GM23338 (cell line): ENCODE measurements around the gene ZNF335. TPM values are rescaled to one million over a fixed set of nuclear protein-coding genes. Genes with fewer than 3 reads are reported as not detected.

Experiments
- ATAC-seq: fragments of 200-7000 bp; cut with Tn5 transposase; 3 replicates; pipeline ENCODE4 v1.9.1; 2020
- DNase-seq: peaks from one replicate; pipeline ENCODE4 v3.0.0-alpha.2; 2015; ENCODE audit warnings: low spot score
- H2AFZ ChIP-seq: fragments of 200-600 bp; sonication (generic); 2 replicates; pipeline ENCODE4 v1.8.0; 2016; ENCODE audit warnings: antibody characterized with exemption, mild to moderate bottlenecking, moderate library complexity
- H3F3A ChIP-seq: fragments of 200-600 bp; sonication (generic); replicated peaks from 2 replicates; pipeline ENCODE4 v1.8.0; 2017; ENCODE audit warnings: antibody characterized with exemption, mixed run types, low read depth
- H3K27ac ChIP-seq: fragments of 200-600 bp; sonication (generic); 2 replicates; pipeline ENCODE4 v1.6.1; 2016; ENCODE audit warnings: low read depth
- H3K27me3 ChIP-seq: fragments of 200-600 bp; sonication (generic); 2 replicates; pipeline ENCODE4 v1.8.0; 2016; ENCODE audit warnings: mild to moderate bottlenecking, mixed run types, moderate library complexity; ENCODE audit not compliant: insufficient read depth
- H3K36me3 ChIP-seq: fragments of 200-600 bp; sonication (generic); 2 replicates; pipeline ENCODE4 v1.8.0; 2016; ENCODE audit warnings: mild to moderate bottlenecking; ENCODE audit not compliant: insufficient read depth
- H3K4me1 ChIP-seq: fragments of 200-600 bp; sonication (generic); 2 replicates; pipeline ENCODE4 v1.8.0; 2016; ENCODE audit warnings: mild to moderate bottlenecking, moderate library complexity; ENCODE audit not compliant: insufficient read depth
- H3K4me2 ChIP-seq: fragments of 200-600 bp; sonication (generic); 2 replicates; pipeline ENCODE4 v1.7.1; 2017; ENCODE audit warnings: mixed run types
- H3K4me3 ChIP-seq: fragments of 200-600 bp; sonication (generic); 2 replicates; pipeline ENCODE4 v1.6.1; 2016; ENCODE audit warnings: mixed run types
- H3K79me2 ChIP-seq: fragments of 200-600 bp; sonication (generic); replicated peaks from 2 replicates; pipeline ENCODE4 v1.8.0; 2017; ENCODE audit warnings: mild to moderate bottlenecking; ENCODE audit not compliant: insufficient read depth
- H3K9me2 ChIP-seq: fragments of 200-600 bp; sonication (generic); 2 replicates; pipeline ENCODE4 v1.8.0; 2017; ENCODE audit not compliant: insufficient read depth
- H4K20me1 ChIP-seq: fragments of 200-600 bp; sonication (generic); replicated peaks from 2 replicates; pipeline ENCODE4 v1.8.0; 2017; ENCODE audit warnings: mild to moderate bottlenecking; ENCODE audit not compliant: insufficient read depth
- H3K27ac Mint-ChIP-seq: 2 replicates; pipeline ENCODE4 v1.8.0; 2020; ENCODE audit warnings: inconsistent platforms, mild to moderate bottlenecking, moderate library complexity, mixed read lengths
- H3K27me3 Mint-ChIP-seq: 3 replicates; pipeline ENCODE4 v1.8.0; 2022; ENCODE audit warnings: low read depth, mild to moderate bottlenecking, moderate library complexity, mixed read lengths, inconsistent platforms; ENCODE audit not compliant: insufficient read depth, poor library complexity
- H3K36me3 Mint-ChIP-seq: 3 replicates; pipeline ENCODE4 v1.8.0; 2021; ENCODE audit warnings: low read depth, mild to moderate bottlenecking, inconsistent platforms, moderate library complexity, mixed read lengths
- H3K4me1 Mint-ChIP-seq: 3 replicates; pipeline ENCODE4 v1.8.0; 2020; ENCODE audit warnings: mild to moderate bottlenecking, inconsistent platforms, mixed read lengths
- H3K4me3 Mint-ChIP-seq: 3 replicates; pipeline ENCODE4 v1.8.0; 2021; ENCODE audit warnings: moderate library complexity, mild to moderate bottlenecking, inconsistent platforms, mixed read lengths
- H3K9me3 Mint-ChIP-seq: 3 replicates; pipeline ENCODE4 v1.8.0; 2020; ENCODE audit warnings: moderate library complexity, mild to moderate bottlenecking, inconsistent platforms, mixed read lengths
- CREB1 ChIP-seq: fragments of 250-450 bp; sonication (Bioruptor Pico); IDR thresholded peaks from 2 replicates; pipeline ENCODE4 v1.5.0; 2020; ENCODE audit warnings: low read depth, mild to moderate bottlenecking, moderate library complexity
- EZH2 ChIP-seq: fragments of 200-600 bp; sonication (generic); IDR thresholded peaks from one replicate; pipeline ENCODE4 v1.8.0; 2017; ENCODE audit warnings: antibody characterized with exemption, mild to moderate bottlenecking, low read depth; ENCODE audit not compliant: unreplicated experiment
- EZH2phosphoT487 ChIP-seq: fragments of 200-600 bp; sonication (generic); IDR thresholded peaks from one replicate; pipeline ENCODE4 v1.8.1; 2018; ENCODE audit warnings: antibody characterized with exemption; ENCODE audit not compliant: unreplicated experiment
- JUNB ChIP-seq: IDR thresholded peaks from one replicate; pipeline ENCODE4 v1.6.1; 2016; ENCODE audit warnings: antibody characterized with exemption; ENCODE audit not compliant: unreplicated experiment
- NANOG ChIP-seq: IDR thresholded peaks from 2 replicates; pipeline ENCODE4 v1.6.1; 2016; ENCODE audit warnings: antibody characterized with exemption, borderline replicate concordance
- POLR2AphosphoS5 ChIP-seq: IDR thresholded peaks from 2 replicates; pipeline ENCODE4 v1.6.1; 2016; ENCODE audit warnings: antibody characterized with exemption, low read depth
- STAT1 ChIP-seq: IDR thresholded peaks from one replicate; pipeline ENCODE4 v1.6.1; 2016; ENCODE audit warnings: antibody characterized with exemption; ENCODE audit not compliant: unreplicated experiment
- ZNF114 ChIP-seq: fragments of 250-450 bp; sonication (Bioruptor Pico); IDR thresholded peaks from 2 replicates; pipeline ENCODE4 v1.5.0; 2020; ENCODE audit warnings: mild to moderate bottlenecking, moderate library complexity
- ZNF331 ChIP-seq: fragments of 250-450 bp; sonication (Bioruptor Pico); IDR thresholded peaks from 2 replicates; pipeline ENCODE4 v1.5.0; 2020; ENCODE audit warnings: low read depth, mild to moderate bottlenecking, moderate library complexity
- polyA plus RNA-seq: library from polyadenylated mRNA; unstranded; fragments of >200 nt; fragmentation: Nextera tagmentation; extraction: Ambion mirVana; gene quantifications from 2 replicates; pipeline ENCODE4 v1.2.1, GENCODE V29; 2016
- total RNA-seq: library from RNA; depleted of rRNA; stranded (reverse); fragments of >200 nt; shearing (Covaris generic); gene quantifications from 2 replicates; pipeline ENCODE4 v1.2.3, GENCODE V29; 2014
- TF ChIP-seq, protein P1 (sequence below), 2 experiments: fragments of 200-600 bp in 1 of 2; sonication (generic) in 1 of 2; conservative IDR thresholded peaks; 2 replicates each; pipeline versions ENCODE4 v1.5.1 to v1.6.1; 2016 to 2017; ENCODE audit warnings: antibody characterized with exemption in 2 of 2, low read depth in 2 of 2, mild to moderate bottlenecking in 2 of 2, moderate library complexity in 1 of 2
- TF ChIP-seq, protein P2 (sequence below): IDR thresholded peaks from one replicate; pipeline ENCODE4 v1.6.1; 2018; ENCODE audit warnings: antibody characterized with exemption; ENCODE audit not compliant: unreplicated experiment
- TF ChIP-seq, protein P3 (sequence below): IDR thresholded peaks from 2 replicates; pipeline ENCODE4 v1.6.1; 2016; ENCODE audit warnings: antibody characterized with exemption
- TF ChIP-seq, protein P4 (sequence below): fragments of 250-450 bp; sonication (Bioruptor Pico); IDR thresholded peaks from 2 replicates; pipeline ENCODE4 v1.5.0; 2020; ENCODE audit warnings: mild to moderate bottlenecking, moderate library complexity

The ZNF335 gene
- total and polyA plus RNA-seq, 2 experiments from 2014 or later: 7.4 to 24.2 TPM

DNA sequence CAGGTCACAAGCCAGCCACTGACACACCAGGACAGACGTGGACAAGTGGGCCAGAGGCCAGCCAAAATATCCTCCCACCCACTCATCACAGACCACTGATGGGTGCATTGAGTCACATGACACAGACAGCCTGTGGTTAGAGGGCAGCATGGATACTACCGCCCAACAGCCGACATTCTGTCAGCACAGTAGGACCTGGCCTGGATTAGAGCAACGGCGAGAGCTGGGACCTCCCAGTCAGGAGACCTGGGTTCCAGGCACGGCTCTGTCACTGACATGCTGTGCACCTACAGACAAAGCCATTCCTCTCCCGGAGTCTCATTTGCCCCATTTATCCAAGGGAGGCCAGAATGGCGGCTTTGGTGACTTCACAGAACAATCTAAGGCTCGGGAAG is 8.0 kb downstream of the ZNF335 start:
- H3K27ac Mint-ChIP-seq: no peak overlapping the region
- H3K4me1 ChIP-seq: no peaks in the 10 kb centered on the region
- peaks cover 9% of the 10 kb centered on the region for H3K36me3 ChIP-seq
- H3K4me1 Mint-ChIP-seq: 0 out of 3 replicates have a peak, but pooled peaks cover 2% of the 10 kb centered on the region
- H2AFZ ChIP-seq: no peak overlapping the region
- no peaks in the 10 kb centered on the region for H3K79me2 ChIP-seq
- peaks cover 12% of the 10 kb centered on the region for H3K27me3 Mint-ChIP-seq
- no peaks in the 10 kb centered on the region for H3K9me2 ChIP-seq
- ATAC-seq: no peak
- H3K36me3 Mint-ChIP-seq: peaks cover 43% of the 10 kb centered on the region
- H4K20me1 ChIP-seq: no peaks in the 10 kb centered on the region
- no peak for DNase-seq
- no peaks in the 10 kb centered on the region for H3K9me3 Mint-ChIP-seq
- H3K27me3 ChIP-seq: no peaks in the 10 kb centered on the region
- H3K4me3 ChIP-seq: no peak overlapping the region
- H3K4me3 Mint-ChIP-seq: no peak overlapping the region
- TF ChIP-seq, protein P1, sequence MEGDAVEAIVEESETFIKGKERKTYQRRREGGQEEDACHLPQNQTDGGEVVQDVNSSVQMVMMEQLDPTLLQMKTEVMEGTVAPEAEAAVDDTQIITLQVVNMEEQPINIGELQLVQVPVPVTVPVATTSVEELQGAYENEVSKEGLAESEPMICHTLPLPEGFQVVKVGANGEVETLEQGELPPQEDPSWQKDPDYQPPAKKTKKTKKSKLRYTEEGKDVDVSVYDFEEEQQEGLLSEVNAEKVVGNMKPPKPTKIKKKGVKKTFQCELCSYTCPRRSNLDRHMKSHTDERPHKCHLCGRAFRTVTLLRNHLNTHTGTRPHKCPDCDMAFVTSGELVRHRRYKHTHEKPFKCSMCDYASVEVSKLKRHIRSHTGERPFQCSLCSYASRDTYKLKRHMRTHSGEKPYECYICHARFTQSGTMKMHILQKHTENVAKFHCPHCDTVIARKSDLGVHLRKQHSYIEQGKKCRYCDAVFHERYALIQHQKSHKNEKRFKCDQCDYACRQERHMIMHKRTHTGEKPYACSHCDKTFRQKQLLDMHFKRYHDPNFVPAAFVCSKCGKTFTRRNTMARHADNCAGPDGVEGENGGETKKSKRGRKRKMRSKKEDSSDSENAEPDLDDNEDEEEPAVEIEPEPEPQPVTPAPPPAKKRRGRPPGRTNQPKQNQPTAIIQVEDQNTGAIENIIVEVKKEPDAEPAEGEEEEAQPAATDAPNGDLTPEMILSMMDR (conservative IDR thresholded peaks at IDR 0.05; ENCODE audit: low read depth in 2 of 2): no peak
- no peak for TF ChIP-seq ZNF114 (CRISPR knock-in tag)
- no peak for TF ChIP-seq POLR2AphosphoS5
- TF ChIP-seq STAT1: no peak
- TF ChIP-seq, protein P2, sequence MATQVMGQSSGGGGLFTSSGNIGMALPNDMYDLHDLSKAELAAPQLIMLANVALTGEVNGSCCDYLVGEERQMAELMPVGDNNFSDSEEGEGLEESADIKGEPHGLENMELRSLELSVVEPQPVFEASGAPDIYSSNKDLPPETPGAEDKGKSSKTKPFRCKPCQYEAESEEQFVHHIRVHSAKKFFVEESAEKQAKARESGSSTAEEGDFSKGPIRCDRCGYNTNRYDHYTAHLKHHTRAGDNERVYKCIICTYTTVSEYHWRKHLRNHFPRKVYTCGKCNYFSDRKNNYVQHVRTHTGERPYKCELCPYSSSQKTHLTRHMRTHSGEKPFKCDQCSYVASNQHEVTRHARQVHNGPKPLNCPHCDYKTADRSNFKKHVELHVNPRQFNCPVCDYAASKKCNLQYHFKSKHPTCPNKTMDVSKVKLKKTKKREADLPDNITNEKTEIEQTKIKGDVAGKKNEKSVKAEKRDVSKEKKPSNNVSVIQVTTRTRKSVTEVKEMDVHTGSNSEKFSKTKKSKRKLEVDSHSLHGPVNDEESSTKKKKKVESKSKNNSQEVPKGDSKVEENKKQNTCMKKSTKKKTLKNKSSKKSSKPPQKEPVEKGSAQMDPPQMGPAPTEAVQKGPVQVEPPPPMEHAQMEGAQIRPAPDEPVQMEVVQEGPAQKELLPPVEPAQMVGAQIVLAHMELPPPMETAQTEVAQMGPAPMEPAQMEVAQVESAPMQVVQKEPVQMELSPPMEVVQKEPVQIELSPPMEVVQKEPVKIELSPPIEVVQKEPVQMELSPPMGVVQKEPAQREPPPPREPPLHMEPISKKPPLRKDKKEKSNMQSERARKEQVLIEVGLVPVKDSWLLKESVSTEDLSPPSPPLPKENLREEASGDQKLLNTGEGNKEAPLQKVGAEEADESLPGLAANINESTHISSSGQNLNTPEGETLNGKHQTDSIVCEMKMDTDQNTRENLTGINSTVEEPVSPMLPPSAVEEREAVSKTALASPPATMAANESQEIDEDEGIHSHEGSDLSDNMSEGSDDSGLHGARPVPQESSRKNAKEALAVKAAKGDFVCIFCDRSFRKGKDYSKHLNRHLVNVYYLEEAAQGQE: no peak
- no peak for TF ChIP-seq JUNB
- TF ChIP-seq, protein P3, sequence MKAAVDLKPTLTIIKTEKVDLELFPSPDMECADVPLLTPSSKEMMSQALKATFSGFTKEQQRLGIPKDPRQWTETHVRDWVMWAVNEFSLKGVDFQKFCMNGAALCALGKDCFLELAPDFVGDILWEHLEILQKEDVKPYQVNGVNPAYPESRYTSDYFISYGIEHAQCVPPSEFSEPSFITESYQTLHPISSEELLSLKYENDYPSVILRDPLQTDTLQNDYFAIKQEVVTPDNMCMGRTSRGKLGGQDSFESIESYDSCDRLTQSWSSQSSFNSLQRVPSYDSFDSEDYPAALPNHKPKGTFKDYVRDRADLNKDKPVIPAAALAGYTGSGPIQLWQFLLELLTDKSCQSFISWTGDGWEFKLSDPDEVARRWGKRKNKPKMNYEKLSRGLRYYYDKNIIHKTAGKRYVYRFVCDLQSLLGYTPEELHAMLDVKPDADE: no peak
- TF ChIP-seq, protein P4, sequence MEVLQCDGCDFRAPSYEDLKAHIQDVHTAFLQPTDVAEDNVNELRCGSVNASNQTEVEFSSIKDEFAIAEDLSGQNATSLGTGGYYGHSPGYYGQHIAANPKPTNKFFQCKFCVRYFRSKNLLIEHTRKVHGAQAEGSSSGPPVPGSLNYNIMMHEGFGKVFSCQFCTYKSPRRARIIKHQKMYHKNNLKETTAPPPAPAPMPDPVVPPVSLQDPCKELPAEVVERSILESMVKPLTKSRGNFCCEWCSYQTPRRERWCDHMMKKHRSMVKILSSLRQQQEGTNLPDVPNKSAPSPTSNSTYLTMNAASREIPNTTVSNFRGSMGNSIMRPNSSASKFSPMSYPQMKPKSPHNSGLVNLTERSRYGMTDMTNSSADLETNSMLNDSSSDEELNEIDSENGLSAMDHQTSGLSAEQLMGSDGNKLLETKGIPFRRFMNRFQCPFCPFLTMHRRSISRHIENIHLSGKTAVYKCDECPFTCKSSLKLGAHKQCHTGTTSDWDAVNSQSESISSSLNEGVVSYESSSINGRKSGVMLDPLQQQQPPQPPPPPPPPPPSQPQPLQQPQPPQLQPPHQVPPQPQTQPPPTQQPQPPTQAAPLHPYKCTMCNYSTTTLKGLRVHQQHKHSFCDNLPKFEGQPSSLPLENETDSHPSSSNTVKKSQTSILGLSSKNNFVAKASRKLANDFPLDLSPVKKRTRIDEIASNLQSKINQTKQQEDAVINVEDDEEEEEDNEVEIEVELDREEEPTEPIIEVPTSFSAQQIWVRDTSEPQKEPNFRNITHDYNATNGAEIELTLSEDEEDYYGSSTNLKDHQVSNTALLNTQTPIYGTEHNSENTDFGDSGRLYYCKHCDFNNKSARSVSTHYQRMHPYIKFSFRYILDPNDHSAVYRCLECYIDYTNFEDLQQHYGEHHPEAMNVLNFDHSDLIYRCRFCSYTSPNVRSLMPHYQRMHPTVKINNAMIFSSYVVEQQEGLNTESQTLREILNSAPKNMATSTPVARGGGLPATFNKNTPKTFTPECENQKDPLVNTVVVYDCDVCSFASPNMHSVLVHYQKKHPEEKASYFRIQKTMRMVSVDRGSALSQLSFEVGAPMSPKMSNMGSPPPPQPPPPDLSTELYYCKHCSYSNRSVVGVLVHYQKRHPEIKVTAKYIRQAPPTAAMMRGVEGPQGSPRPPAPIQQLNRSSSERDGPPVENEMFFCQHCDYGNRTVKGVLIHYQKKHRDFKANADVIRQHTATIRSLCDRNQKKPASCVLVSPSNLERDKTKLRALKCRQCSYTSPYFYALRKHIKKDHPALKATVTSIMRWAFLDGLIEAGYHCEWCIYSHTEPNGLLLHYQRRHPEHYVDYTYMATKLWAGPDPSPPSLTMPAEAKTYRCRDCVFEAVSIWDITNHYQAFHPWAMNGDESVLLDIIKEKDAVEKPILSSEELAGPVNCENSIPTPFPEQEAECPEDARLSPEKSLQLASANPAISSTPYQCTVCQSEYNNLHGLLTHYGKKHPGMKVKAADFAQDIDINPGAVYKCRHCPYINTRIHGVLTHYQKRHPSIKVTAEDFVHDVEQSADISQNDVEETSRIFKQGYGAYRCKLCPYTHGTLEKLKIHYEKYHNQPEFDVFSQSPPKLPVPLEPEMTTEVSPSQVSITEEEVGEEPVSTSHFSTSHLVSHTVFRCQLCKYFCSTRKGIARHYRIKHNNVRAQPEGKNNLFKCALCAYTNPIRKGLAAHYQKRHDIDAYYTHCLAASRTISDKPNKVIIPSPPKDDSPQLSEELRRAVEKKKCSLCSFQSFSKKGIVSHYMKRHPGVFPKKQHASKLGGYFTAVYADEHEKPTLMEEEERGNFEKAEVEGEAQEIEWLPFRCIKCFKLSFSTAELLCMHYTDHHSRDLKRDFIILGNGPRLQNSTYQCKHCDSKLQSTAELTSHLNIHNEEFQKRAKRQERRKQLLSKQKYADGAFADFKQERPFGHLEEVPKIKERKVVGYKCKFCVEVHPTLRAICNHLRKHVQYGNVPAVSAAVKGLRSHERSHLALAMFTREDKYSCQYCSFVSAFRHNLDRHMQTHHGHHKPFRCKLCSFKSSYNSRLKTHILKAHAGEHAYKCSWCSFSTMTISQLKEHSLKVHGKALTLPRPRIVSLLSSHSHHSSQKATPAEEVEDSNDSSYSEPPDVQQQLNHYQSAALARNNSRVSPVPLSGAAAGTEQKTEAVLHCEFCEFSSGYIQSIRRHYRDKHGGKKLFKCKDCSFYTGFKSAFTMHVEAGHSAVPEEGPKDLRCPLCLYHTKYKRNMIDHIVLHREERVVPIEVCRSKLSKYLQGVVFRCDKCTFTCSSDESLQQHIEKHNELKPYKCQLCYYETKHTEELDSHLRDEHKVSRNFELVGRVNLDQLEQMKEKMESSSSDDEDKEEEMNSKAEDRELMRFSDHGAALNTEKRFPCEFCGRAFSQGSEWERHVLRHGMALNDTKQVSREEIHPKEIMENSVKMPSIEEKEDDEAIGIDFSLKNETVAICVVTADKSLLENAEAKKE: no peak
- no peak for TF ChIP-seq EZH2
- TF ChIP-seq EZH2phosphoT487: no peak
- TF ChIP-seq CREB1 (CRISPR knock-in tag): no peak
- TF ChIP-seq ZNF331: no peak
- no peak for TF ChIP-seq NANOG
- no peak overlapping the region for H3K4me2 ChIP-seq
- no peak overlapping the region for H3K27ac ChIP-seq
- H3F3A ChIP-seq: no peaks in the 10 kb centered on the region
